NCI-H1694 treated with DMSO at 0.1 percent for 48 hours (cell line): ENCODE measurements around the gene DMAC2.
A peak's percentile ranks its signal among the peaks of the same experiment; 100 is the strongest.
"Not testable (repeated sequence)": the region's sequence is repeated elsewhere in the genome, so short reads cannot be mapped to it uniquely, and the experiment has no call there.

Experiments used
- DNase-seq: peaks from one replicate; lab custom pipeline; 2025; lab: John Stamatoyannopoulos, UW

Gene DMAC2

DNA sequence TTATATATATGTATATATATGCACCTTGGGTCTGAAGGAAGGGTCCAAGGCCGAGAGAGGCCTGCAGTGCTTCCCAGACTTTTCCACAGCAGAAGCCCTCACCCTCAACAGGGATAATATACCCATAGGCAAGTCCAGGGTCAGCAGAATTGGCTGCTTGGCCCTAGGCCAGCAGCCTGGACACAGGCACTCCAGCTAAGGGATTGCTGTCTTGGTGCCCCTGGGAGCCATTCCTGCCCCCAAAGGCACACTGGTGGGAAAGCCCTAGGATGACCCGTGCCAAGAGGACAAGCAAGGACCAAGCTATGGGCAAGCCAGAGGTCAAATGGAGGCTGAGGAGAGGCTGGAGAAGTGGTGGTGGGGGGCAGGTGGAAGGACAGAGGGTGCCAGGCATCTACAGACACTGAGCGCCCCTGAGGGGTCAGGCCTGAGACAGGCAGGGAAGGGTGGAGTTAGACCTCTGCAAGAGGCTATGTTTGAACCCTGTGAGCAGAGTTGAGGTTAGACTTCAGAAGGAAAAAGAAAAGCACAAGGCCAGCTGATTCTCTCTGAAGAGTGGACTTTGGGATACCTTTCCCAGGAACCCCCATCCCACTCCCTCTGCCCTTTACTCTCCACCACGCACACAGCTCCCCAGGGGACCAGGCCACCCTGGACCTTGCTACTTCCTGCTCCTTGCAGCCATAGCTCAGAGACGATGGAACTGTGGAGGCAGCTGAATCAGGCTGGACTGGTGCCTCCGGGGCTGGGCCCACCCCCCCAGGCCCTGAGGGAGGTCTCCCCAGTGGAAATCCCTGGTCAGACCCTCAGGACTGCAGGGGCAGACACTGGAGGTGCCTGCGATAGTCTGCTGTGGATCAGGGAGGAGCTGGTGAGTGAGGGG is 3.0 kb upstream of the DMAC2 start, which contains the start of gene ERICH4:
Gene ERICH4 (plus strand): TSS at position 684 of the 883 bp plus-strand sequence. CDS start 14 bp downstream, at position 698.
- DNase-seq, result no peak

DNA sequence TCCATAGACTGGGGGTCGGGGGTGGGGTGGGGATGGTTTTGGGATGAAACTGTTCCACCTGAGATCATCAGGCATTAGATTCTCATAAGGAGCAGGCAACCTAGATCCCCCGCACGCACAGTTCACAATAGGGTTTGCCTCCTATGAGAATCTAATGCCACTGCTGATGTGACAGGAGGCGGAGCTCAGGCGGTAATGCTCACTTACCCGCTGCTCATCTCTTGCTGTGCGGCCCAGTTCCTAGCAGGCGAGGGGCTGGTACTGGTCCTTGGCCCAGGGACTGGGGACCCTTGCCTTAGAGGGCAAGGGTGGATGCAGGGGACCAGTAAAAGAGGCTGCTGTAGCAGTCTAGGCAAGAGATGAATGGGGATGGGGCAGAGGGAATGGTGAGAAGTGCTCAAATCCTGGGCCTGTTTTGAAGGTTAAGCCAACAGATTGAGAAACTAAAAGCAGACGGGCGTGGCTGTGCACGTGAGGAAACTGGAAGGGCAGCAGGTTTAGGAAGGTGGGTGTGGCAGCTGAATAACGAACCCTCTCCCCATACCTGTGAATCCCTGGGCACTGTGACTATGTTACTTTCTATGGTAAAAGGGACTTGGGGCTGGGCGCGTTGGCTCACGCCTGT is 1.7 kb upstream of the DMAC2 start:
- DNase-seq, result no peak

DNA sequence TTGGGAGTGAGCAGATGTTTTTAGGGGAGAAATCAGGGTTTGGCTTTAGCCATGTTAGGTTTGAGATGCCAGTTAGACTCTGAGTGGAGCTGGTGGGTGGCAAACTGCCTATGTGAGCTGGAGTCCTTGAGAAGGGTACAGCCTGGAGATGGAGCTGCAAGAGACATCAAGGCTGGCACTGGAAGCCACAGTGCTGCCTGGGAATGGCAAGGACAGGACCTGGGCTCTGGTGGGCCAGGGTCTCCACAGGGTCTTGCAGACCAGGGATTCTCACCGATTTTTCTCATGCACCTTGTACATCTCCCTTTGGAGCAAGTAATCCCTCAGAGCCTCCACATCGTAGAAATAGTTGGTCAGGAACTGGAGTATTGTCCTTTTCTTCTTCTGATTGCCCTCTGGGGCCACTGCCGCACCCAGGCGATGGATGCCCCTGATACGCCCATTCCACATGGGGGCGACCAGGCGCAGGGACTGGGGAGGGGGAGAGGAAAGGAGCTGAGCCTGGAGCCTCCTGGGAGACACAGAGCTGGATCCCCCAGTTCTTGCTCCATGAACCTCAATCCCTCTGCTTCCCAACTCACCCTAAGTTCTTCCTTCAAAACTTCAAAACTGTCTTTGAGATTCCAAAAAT is 1.7 kb downstream of the DMAC2 start:
- no peak for DNase-seq

DNA sequence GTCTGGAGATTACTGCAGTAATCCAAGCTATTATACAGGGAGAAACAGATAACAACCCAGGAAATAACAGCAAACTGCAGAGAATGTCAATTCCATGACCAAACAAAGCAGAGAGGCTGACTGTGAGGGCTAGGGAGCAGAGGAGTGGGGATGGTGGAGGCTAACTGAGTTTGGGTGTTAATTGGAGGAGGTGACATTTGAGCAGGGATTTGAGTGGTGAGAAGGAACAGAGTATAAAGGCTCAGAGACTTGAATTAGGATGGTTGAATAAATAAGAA is 3.1 kb downstream of the DMAC2 start:
- no peak for DNase-seq

DNA sequence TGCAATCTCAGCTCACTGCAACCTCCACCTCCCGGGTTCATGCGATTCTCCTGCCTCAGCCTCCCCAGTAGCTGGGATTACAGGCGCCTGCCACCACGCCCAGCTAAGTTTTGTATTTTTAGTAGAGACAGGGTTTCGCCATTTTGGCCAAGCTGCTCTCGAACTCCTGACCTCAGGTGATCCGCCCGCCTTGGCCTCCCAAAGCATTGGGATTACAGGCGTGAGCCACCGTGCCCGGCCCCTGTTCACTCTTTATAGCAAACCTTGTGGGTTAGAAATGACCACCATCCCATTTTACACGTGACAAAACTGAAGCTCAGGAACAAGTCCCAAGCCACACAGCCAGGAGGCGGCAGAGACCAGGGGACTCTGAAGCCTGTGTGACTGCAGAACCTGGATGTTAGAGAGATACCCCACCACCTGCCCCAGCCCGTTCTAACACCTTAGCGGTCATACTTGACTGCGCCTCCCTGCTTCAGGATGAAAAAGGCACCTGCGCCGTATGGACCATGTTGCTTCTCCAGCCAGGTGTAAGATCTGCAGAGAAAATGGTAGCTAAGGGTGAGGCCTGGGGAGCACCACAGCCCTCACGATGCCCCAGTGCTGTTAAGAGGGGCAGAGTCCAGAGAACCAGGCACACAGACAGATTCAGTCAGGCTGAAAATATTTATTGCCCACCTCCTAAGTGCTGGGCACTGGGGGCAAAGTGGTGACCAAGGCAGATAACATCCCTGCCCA is 3.6 kb downstream of the DMAC2 start:
- DNase-seq, result no peak

DNA sequence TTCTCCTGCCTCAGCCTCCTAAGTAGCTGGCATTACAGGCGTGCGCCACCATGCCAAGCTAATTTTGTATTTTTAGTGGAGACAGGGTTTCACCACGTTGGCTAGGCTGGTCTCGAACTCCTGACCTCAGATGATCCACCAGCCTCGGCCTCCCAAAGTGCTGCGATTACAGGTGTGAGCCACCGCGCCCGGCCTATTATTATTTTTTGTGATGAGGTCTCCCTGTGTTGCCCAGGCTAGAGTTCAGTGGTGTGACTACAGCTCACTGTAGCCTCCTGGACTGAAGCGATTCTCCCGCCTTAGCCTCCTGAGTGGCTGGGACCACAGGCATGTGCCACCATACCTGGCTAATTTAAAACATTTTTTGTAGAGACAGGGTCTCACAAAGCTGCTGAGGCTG is 4.3 kb downstream of the DMAC2 start:
- not testable (repeated sequence) for DNase-seq

DNA sequence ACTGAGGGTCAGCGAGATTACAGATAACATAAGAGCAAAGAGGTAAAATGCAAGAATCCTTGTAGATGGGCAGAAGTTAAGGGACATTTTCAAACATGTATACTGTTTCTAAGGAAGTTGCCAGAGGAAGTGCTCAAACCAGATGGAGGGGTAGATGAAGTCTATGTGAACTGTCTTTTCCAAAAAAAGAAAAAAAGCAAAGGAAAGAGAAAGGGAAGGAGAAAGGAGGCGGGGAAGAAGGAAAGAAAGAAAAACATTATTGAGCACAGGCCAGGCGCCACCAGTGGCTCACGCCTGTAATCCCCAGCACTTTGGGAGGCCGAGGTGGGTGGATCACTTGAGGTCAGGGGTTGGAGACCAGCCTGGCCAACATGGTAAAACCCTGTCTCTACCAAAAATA is 5.3 kb downstream of the DMAC2 start:
- DNase-seq, result no peak

DNA sequence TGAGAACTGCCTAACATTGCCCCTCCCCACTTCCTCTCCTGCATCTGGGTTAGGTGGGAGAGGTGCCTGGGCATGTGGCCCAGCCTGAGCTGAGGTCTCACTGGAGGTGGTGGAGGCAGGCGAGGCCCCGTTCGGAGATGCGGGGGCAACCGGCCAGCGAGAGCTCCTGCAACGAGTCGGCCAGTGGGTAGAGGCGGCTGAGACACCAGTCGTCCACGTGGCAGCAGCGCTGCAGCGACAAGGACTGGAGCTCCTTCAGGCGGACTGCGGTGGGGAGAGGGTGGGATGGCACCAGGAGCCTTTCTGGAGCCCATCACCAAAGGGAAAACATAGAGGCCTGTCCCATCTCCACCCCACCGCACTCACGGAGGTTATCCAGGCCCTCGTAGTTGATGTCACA is 6.5 kb downstream of the DMAC2 start:
- DNase-seq, result no peak

DNA sequence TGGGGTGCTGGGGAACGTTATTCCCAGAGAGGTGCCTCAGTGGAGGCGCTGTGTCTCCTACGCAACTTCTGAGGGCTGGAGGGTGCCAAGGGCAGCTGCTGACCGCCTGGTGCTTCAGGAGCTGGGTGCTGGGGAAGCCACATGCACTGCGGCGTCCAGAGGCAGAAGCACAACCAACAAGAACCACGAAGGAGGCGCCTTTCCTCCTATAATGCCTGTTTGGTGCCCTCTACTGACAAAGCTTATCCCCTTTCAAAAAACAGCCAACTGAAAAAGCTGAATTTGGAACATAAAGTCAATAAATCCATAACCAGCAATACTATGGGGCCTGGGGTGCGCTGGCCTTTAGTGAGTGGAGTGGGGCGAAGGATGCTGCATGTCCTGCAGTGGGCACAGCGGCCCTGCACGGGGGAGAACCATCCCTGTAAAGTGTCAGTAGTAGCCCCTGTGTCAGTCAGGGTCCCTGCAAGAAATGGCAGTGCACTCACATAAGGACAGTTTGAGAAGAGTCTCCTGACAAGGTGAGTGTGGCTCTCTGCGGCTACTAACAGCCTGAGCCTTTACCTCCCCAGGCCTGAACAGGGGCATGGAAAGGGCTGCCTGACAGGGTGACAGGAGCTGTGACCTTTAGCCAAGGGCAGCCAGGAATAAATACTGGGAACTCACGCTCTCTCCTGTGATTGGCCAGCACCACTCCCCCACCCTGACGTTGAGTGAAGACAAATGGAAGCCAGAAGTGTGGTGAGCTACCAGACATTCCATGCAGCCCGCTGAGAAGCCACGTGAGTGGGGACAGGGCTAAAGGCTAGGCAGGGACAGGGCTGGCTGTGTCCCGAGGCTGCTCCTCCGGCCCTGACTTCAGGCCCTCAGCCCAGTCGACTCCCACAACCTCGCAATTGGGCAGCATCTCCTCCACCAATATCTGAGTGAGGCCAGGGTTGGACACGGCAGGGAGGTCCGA is 8.0 kb downstream of the DMAC2 start:
- no peak for DNase-seq

DNA sequence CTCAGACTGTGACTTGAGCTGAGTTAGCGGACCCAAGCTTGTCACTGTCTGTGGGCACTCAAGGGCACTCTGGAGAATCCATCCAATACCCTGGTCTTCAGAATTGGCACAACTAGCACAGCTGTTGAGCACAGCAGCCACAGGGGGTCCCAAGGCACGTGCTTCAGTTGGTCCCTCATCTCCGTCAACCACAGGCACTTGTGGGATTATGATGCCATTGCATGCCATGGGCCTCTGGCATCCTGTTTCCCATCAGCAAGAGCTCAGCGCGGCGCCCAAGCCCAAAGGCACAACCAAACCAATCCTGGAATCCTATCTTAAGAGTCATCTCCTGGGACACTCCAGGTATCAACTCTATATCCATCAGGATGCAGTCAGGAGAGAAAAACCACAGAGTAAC is 8.8 kb downstream of the DMAC2 start:
- DNase-seq, result no peak

DNA sequence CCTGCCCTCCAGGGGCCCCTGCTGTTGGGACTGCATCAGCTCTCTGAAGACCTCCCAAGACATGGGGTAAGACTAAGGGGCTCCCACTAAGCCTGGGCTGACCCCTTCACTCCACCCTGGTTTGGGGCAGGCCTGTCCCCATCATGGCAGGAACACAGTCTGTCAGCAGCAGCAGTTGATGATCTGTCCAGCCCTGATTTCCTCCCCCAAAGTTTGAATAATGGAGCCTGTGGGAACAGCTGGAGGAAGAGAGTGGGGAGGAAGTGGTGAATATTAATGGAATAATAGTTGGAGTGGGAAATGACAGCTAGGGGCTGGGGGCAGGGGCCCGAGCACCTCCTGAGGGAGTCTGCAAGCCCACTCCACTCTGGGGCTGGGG is 11.2 kb downstream of the DMAC2 start:
- no peak for DNase-seq

DNA sequence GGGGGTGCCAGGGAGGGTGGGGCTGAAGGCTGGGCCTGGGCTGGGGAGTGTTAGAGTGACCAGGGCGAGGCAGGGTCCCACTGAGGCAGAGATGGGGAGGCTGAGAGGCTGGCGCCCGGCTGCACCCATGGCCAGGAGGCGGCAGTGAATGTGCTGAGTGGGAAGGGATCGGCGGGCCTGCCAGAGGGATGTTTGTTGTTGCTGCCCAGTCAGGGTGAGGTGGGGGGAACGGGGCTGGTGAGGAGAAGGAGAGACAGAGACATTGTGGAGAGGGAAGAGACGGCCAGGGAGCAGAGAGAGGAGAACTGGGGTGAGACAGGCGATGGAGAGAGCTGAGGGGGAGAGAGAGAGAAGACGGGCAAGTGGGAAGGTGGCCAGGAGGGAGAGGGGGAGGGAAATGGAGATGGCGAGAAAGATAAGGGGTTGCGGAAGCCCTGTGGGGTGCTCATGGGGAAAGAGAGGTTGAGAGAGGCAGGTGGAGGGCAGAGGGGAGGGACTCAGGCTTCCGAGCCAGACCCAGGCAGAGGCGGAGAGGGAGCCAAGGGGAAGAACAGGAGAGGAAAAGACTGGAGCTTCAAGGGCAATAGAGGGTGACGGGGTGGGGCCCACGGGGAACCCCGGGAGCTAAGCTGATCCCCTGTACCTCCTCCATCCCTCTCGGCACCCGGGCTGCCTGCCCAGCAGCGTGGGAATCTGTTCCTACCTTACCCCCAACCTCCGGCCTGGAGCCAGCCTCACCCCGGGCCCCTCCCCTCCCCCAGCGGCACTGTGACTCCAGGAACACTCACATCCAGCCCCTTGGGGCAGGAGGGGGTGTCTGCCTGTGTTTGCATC is 11.8 kb downstream of the DMAC2 start:
- DNase-seq, result no peak

DNA sequence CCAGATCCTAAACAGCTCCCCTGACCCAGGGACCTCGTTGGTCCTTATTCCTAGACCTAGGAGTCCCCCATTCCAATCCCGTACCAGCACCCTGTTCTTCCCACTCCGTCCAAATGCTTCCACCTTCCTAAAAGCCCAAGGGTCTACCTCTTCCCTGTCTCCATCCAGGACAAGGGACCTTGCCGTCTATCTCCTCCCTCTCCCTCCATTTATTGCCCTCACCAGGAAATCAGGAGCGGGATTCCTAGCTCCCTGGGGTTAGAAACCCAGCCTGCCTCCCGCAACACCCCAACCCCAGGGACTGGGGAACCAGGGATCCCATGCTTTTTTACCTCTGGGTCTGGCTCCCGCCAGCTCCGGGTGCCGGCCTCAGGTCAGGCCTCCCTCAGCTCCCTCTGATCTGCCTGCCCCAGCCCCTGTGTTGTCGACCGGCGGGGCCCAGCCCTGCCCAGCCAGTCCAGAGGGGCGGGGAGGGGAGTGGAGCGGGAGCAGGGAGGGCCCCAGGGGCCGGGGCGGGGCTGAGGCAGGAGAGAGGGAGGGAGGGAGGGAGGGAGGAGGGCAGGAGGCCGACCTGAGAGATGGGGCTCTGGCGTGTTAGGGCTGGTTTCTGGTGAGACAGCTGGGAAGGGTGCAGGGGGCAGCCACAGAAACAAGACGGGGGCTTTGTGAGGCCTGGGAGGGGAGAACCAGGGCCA is 12.6 kb downstream of the DMAC2 start, which contains the start of gene B3GNT8:
Gene B3GNT8 (minus strand): TSS at position 423 of the 695 bp plus-strand sequence. CDS start 596 bp downstream, outside the sequence.
- peak; percentile 43 for DNase-seq

DNA sequence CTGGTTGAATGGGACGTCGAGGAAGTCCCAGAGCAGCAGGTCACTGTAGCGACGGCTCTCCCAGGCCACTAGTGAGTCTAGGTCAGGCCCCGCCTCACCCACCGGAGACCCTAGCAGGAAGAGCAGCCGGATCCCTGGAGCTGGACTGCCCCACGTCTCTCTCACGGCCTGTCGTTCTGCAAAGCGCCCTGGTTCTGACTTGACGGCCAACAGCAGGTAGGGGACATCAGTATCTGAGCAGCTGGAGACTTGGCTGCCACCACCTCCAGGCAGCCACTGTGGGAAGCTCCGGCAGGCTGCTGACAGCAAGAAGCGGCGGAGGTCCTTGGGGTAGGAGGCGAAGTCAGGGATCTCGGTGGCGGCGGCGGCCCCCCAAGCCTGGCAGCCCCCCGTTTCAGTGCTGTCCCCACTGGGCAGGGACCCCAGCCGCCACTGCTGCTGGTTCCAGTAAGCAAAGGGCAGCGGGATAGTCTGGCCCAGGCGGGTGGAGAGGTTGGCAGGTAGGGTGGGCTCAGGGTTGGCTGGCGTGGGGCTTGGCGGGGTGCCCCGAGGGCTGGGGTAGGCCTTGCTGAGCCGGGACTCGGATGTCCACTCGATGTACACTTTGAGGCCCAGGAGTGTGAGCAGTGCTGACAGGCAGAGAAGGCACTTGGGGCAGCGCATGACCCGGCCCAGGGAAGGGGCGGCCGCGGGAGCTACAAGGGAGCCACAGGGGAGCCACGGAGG is 13.4 kb downstream of the DMAC2 start:
- no peak for DNase-seq

DNA sequence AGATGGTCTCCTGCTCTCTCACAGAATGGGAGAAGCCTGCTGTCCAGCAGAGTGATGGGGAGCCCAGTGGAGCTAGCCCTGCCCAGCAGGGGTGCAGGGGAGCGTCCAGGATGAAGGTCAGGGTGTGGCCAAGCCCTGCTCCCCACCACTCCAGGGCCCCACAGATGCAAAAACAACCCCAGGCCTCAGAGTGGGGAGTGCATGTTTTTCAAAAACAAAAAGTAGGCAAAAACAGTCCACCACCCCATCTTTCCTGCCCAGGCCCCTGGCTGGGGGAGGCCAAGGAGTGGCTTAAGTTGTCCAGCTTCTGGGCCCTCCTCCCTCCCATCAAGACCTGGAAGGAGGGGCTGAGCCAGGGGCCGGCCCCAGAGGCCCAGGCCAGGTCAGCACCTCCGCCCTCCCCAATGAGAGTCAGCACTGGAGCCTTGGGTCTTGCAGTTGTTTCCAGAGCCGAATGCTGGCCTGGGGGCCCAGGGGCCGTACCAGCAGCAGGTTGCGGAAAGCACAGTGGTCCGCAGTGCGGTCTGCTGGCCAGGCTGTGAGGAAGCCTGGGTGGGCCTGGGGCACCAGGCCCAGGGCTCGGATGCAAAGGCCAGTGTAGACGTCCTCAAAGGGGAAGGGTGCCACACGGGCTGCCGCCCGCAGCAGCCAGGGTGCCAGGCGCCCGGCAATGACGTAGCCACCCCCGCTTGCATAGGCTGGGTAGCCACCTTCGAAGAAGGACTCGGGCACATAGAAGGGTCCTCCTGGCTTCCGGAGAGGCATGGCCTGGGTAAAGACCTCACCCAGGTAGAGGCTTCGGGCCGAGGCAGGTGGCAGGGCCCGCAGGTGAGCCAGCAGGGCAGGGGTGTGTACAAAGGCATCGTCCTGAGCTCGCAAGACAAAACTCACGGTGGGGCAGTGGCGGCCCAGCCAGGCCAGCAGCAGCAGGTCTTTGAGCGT is 14.3 kb downstream of the DMAC2 start:
- DNase-seq, result no peak

DNA sequence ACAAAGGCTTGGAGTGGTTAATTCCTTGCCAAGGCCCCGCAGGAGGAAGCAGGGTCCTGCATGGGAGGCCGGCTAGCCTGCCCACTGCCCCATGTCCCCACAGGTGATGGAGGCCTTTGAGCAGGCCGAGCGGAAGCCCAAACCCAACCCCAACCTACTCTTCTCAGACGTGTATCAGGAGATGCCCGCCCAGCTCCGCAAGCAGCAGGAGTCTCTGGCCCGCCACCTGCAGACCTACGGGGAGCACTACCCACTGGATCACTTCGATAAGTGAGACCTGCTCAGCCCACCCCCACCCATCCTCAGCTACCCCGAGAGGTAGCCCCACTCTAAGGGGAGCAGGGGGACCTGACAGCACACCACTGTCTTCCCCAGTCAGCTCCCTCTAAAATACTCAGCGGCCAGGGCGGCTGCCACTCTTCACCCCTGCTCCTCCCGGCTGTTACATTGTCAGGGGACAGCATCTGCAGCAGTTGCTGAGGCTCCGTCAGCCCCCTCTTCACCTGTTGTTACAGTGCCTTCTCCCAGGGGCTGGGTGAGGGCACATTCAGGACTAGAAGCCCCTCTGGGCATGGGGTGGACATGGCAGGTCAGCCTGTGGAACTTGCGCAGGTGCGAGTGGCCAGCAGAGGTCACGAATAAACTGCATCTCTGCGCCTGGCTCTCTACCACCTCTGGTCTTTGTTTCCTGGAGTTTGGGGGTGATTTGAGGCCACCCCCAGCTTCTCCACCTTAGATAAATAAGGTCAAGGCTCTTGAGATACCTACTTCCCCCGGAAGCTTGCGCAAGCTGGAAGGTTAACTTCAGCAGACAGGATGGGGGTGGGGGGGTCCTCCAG is 15.2 kb downstream of the DMAC2 start:
- no peak for DNase-seq

DNA sequence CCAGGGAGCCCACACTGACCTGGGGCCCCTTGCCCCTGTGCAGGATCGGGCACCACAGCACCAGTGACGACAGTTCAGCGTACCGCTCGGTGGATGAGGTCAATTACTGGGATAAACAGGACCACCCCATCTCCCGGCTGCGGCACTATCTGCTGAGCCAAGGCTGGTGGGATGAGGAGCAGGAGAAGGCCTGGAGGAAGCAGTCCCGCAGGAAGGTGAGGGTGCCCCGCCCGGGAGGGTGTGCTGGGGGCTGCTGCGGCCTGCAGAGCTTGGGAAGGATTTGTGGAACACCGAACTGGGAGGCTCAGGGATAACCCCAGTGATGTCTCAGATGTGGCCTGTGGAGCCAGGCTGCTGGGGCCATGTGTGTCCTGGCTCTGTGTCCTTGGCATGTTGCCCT is 16.8 kb downstream of the DMAC2 start:
- DNase-seq, result no peak
